ENCODE data around the gene MBNL2. TPM values are rescaled to one million over a fixed set of nuclear protein-coding genes. Genes with fewer than 3 reads are reported as not detected.

MBNL2 gene
- total and polyA plus RNA-seq, 4 experiments from 2014 or later: 20.1 to 36.2 (median 28.3) TPM

- Histone ChIP-seq H3K36me3 (ENCODE audit: insufficient read depth, low read length) (no peaks in the 10 kb centered on the region), H3K27ac (ENCODE audit: low read depth, low read length) (no peak overlapping the region), H3K4me3 (ENCODE audit: low read length in 2 of 2) (no peak overlapping the region), H3K27me3 (ENCODE audit: insufficient read depth, low read length) (no peaks in the 10 kb centered on the region), H3K9me3 (ENCODE audit: control insufficient read depth in 1 of 2, low read length in 2 of 2) (no peaks in the 10 kb centered on the region), H3K4me1 (ENCODE audit: insufficient read depth, low read length) (peaks cover 2% of the 10 kb centered on the region)
- POLR2A ChIA-PET (ENCODE audit: partially characterized antibody): no interaction called here
- no peak overlapping the region for H3K27ac Mint-ChIP-seq
- H3K4me1 Mint-ChIP-seq: peaks cover 13 to 23% (median 19%) of the 10 kb centered on the region in 4 donors
- H3K36me3 Mint-ChIP-seq: peaks cover 7 to 31% of the 10 kb centered on the region in 2 donors
- no peaks in the 10 kb centered on the region for H3K27me3 Mint-ChIP-seq
- peaks cover 0 to 3% (median 0%) of the 10 kb centered on the region in 8 donors for H3K9me3 Mint-ChIP-seq
- no peak overlapping the region for H3K4me3 Mint-ChIP-seq
- CTCF ChIA-PET (ENCODE audit: partially characterized antibody): interaction anchor here (2.3 kb wide), 1 partner anchor 197 kb away, joined by 6 read pairs; no protein-coding TSS in a partner anchor
- no peak for DNase-seq
- intact Hi-C loops (cut with micrococcal nuclease): no loop called here
Observed at GRCh38 chr13:97307118-97307881, 85.2 kb downstream of the MBNL2 start.

GRCh38 chr13:97307882-97308624 lies 85.9 kb downstream of the MBNL2 start:
- H3K27me3 ChIP-seq (ENCODE audit: insufficient read depth, low read length): no peaks in the 10 kb centered on the region
- intact Hi-C loops (cut with micrococcal nuclease): no loop called here
- H3K27ac ChIP-seq (ENCODE audit: low read depth, low read length): no peak overlapping the region
- Mint-ChIP-seq H3K9me3 (peaks cover 0 to 3% (median 0%) of the 10 kb centered on the region in 8 donors), H3K4me1 (peaks cover 15 to 25% (median 19%) of the 10 kb centered on the region in 4 donors), H3K4me3 (no peak overlapping the region), H3K27ac (no peak overlapping the region), H3K27me3 (no peaks in the 10 kb centered on the region), H3K36me3 (peaks cover 7 to 32% of the 10 kb centered on the region in 2 donors)
- no peak for DNase-seq
- no peaks in the 10 kb centered on the region for H3K36me3 ChIP-seq (ENCODE audit: insufficient read depth, low read length)
- no peak overlapping the region for H3K4me3 ChIP-seq (ENCODE audit: low read length in 2 of 2)
- H3K4me1 ChIP-seq (ENCODE audit: insufficient read depth, low read length): no peaks in the 10 kb centered on the region
- ChIA-PET CTCF (ENCODE audit: partially characterized antibody) (interaction anchor here (1.2 to 2.3 kb wide), 2 partner anchors 35 to 198 kb away, joined by 3 to 6 read pairs; no protein-coding TSS in a partner anchor), POLR2A (ENCODE audit: partially characterized antibody) (no interaction called here)
- no peaks in the 10 kb centered on the region for H3K9me3 ChIP-seq (ENCODE audit: control insufficient read depth in 1 of 2, low read length in 2 of 2)

DNA sequence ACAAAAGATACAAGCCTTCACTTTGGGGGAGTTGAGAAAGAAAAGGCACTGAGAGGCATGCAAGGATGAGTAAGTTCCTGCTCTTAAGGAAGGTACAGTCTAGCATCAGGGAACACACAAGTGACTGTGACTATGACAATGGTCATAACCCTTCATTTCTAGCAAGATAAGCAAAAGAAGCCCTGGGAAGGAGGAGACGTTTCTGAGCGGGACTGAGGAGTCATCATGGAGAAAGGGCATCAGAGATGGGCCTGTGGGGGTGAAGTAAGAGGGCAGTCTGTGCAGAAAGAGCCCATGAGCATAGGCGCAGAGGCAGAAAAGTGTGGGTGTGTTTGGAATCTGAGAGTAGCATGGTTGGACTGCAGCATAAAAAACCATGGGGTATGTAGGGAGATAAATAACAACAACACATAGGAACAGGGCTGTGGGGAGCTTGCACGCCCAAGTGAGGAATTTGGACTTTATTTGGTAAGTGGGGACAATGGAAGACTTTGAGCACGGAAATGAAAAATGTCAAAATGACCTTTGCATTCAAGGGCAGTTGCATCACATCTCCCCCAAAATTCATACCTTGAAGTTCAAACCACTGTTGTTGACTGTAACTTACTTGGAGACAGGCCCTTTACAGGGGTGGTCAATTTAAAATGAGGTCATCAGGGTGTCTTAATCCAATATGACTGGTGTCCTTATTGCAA lies 86.7 kb downstream of the MBNL2 start:
- H3K9me3 ChIP-seq (ENCODE audit: control insufficient read depth in 1 of 2, low read length in 2 of 2): no peaks in the 10 kb centered on the region
- no peak for DNase-seq
- no peak overlapping the region for H3K4me3 ChIP-seq (ENCODE audit: low read length in 2 of 2)
- Mint-ChIP-seq H3K4me1 (peaks cover 15 to 26% (median 21%) of the 10 kb centered on the region in 4 donors), H3K4me3 (no peak overlapping the region), H3K27ac (peak overlapping the region in 1 of 7 donors; percentile 68), H3K27me3 (no peaks in the 10 kb centered on the region), H3K36me3 (peaks cover 7 to 35% of the 10 kb centered on the region in 2 donors), H3K9me3 (peaks cover 0 to 3% (median 0%) of the 10 kb centered on the region in 8 donors)
- CTCF ChIA-PET (ENCODE audit: partially characterized antibody): interaction anchor here (1.2 to 2.3 kb wide), 2 partner anchors 34 to 199 kb away, joined by 3 to 6 read pairs; no protein-coding TSS in a partner anchor
- no peaks in the 10 kb centered on the region for H3K36me3 ChIP-seq (ENCODE audit: insufficient read depth, low read length)
- POLR2A ChIA-PET (ENCODE audit: partially characterized antibody): no interaction called here
- no peak overlapping the region for H3K27ac ChIP-seq (ENCODE audit: low read depth, low read length)
- intact Hi-C loops (cut with micrococcal nuclease): no loop called here
- no peaks in the 10 kb centered on the region for H3K27me3 ChIP-seq (ENCODE audit: insufficient read depth, low read length)
- H3K4me1 ChIP-seq (ENCODE audit: insufficient read depth, low read length): no peaks in the 10 kb centered on the region

GRCh38 chr13:97310809-97311436 lies 88.8 kb downstream of the MBNL2 start:
- H3K4me3 ChIP-seq (ENCODE audit: low read length in 2 of 2): no peak overlapping the region
- ChIA-PET POLR2A (ENCODE audit: partially characterized antibody) (no interaction called here), CTCF (ENCODE audit: partially characterized antibody) (no interaction called here)
- Mint-ChIP-seq H3K36me3 (peaks cover 11 to 43% of the 10 kb centered on the region in 2 donors), H3K9me3 (peaks cover 0 to 3% (median 0%) of the 10 kb centered on the region in 8 donors), H3K4me3 (no peak overlapping the region), H3K27ac (no peak overlapping the region), H3K27me3 (no peaks in the 10 kb centered on the region), H3K4me1 (peaks cover 23 to 38% (median 30%) of the 10 kb centered on the region in 4 donors)
- no peak overlapping the region for H3K27ac ChIP-seq (ENCODE audit: low read depth, low read length)
- intact Hi-C loops (cut with micrococcal nuclease): no loop called here
- no peak for DNase-seq
- no peaks in the 10 kb centered on the region for H3K36me3 ChIP-seq (ENCODE audit: insufficient read depth, low read length)
- no peaks in the 10 kb centered on the region for H3K27me3 ChIP-seq (ENCODE audit: insufficient read depth, low read length)
- H3K4me1 ChIP-seq (ENCODE audit: insufficient read depth, low read length): no peaks in the 10 kb centered on the region
- no peaks in the 10 kb centered on the region for H3K9me3 ChIP-seq (ENCODE audit: control insufficient read depth in 1 of 2, low read length in 2 of 2)

DNA sequence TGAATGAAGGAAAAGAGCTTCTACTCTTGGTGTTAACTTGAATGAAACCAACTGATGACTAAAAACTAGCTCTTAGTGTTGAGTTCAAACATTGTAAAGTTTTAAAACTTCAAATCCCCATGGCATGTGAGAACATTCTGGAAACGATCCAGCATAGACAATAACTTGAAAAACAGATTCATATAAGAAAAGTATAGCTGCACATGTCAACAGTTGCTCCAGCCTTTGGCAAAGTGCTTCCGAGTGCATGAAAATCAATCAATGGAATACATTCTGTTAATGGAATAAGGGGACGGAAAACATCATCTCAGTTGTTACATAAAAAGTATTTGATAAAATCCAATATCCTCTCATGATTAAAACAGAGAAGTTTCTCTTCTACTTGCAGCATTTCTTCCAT lies 89.8 kb downstream of the MBNL2 start:
- DNase-seq: no peak
- Mint-ChIP-seq H3K27me3 (no peaks in the 10 kb centered on the region), H3K9me3 (peaks cover 0 to 3% (median 0%) of the 10 kb centered on the region in 8 donors), H3K4me1 (peaks cover 25 to 44% (median 33%) of the 10 kb centered on the region in 4 donors), H3K4me3 (no peak overlapping the region), H3K36me3 (peaks cover 8 to 43% of the 10 kb centered on the region in 2 donors), H3K27ac (peak overlapping the region in 1 of 7 donors; percentile 45)
- Histone ChIP-seq H3K4me3 (ENCODE audit: low read length in 2 of 2) (no peak overlapping the region), H3K4me1 (ENCODE audit: insufficient read depth, low read length) (no peaks in the 10 kb centered on the region), H3K36me3 (ENCODE audit: insufficient read depth, low read length) (no peaks in the 10 kb centered on the region), H3K27me3 (ENCODE audit: insufficient read depth, low read length) (no peaks in the 10 kb centered on the region), H3K9me3 (ENCODE audit: control insufficient read depth in 1 of 2, low read length in 2 of 2) (no peaks in the 10 kb centered on the region), H3K27ac (ENCODE audit: low read depth, low read length) (no peak overlapping the region)
- intact Hi-C loops (cut with micrococcal nuclease): no loop called here
- POLR2A ChIA-PET (ENCODE audit: partially characterized antibody): no interaction called here
- CTCF ChIA-PET (ENCODE audit: partially characterized antibody): interaction anchor here (1.0 kb wide), 1 partner anchor 202 kb away, joined by 4 read pairs; no protein-coding TSS in a partner anchor

- ChIA-PET POLR2A (ENCODE audit: partially characterized antibody) (no interaction called here), CTCF (ENCODE audit: partially characterized antibody) (no interaction called here)
- peak overlapping the region in 1 of 7 donors; percentile 56 for H3K27ac Mint-ChIP-seq
- no peaks in the 10 kb centered on the region for H3K27me3 Mint-ChIP-seq
- no peaks in the 10 kb centered on the region for H3K9me3 ChIP-seq (ENCODE audit: control insufficient read depth in 1 of 2, low read length in 2 of 2)
- H3K4me3 ChIP-seq (ENCODE audit: low read length in 2 of 2): no peak overlapping the region
- intact Hi-C loops (cut with micrococcal nuclease): no loop called here
- peaks cover 28 to 43% (median 35%) of the 10 kb centered on the region in 4 donors for H3K4me1 Mint-ChIP-seq
- H3K36me3 Mint-ChIP-seq: peaks cover 9 to 33% of the 10 kb centered on the region in 2 donors
- H3K9me3 Mint-ChIP-seq: peaks cover 0 to 2% (median 0%) of the 10 kb centered on the region in 8 donors
- H3K4me3 Mint-ChIP-seq: peak overlapping the region in 1 of 8 donors; percentile 31
- DNase-seq: no peak
- H3K27me3 ChIP-seq (ENCODE audit: insufficient read depth, low read length): no peaks in the 10 kb centered on the region
- no peaks in the 10 kb centered on the region for H3K4me1 ChIP-seq (ENCODE audit: insufficient read depth, low read length)
- H3K27ac ChIP-seq (ENCODE audit: low read depth, low read length): no peak overlapping the region
- H3K36me3 ChIP-seq (ENCODE audit: insufficient read depth, low read length): no peaks in the 10 kb centered on the region
Observed at GRCh38 chr13:97313551-97314260, 91.6 kb downstream of the MBNL2 start.

Data from CD4-positive, alpha-beta memory T cell (primary cell).